ENCODE data around the gene PDLIM1. TPM values are rescaled to one million over a fixed set of nuclear protein-coding genes. Genes with fewer than 3 reads are reported as not detected.
"Not testable (repeated sequence)": the region's sequence is repeated elsewhere in the genome, so short reads cannot be mapped to it uniquely, and the experiment has no call there.

PDLIM1 gene
- total RNA-seq, 2 experiments from 2014 or later, result 0.76 to 0.92 TPM

DNA sequence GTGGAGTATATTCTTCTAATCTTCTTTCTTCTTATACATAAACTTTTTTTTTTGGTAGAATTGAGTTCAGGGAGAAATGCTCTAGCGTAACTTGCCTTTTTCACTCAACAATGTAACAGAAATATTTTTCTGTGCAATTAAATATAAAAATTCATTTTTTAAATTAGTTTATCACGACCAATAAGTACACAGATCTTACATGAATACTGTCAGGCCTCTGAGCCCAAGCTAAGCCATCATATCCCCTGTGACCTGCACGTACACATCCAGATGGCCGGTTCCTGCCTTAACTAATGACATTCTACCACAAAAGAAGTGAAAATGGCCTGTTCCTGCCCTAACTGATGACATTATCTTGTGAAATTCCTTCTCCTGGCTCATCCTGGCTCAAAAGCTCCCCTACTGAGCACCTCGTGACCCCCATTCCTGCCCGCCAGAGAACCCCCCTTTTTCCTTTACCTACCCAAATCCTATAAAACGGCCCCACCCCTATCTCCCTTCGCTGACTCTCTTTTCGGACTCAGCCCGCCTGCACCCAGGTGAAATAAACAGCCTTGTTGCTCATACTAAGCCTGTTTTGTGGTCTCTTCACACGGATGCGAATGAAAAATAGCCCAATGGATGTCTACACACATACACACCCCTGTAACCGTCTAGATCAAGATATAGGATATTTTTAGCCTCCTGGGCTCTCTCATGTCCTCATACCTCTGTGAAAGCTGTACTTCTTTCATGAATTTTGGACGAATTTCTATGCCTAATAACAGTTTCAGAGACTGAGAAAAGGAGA lies 61.7 kb downstream of the PDLIM1 start:
- not testable (repeated sequence) for H3K36me3 Mint-ChIP-seq, H3K27ac Mint-ChIP-seq

DNA sequence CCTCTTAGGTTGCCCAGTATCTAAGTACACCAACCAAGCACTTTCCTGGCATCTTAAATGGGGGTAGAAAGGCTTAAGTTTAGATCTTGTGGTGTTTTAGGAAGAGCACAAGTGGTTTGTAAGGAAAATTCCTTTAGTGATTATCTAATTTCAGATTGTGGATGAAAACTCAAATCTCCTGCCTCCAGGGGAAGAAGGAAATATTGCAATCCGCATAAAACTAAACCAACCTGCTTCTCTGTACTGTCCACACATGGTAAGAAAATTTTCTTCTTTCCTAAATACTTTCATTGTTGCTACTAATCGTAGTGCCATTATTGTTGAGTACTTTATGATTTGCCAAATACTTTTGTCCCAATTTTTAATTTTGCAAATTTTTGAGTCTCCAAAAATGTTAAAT lies 65.7 kb downstream of the PDLIM1 start:
- no peaks in the 10 kb centered on the region for H3K36me3 Mint-ChIP-seq
- POLR2A ChIA-PET, result no interaction called here
- peaks cover 7% of the 10 kb centered on the region for H3K27me3 Mint-ChIP-seq
- H3K4me1 Mint-ChIP-seq (ENCODE audit: low read depth), result no peaks in the 10 kb centered on the region
- CTCF ChIA-PET, result no interaction called here
- DNase-seq, result no peak
- no peak overlapping the region for H3K4me3 Mint-ChIP-seq
- intact Hi-C loops (cut with micrococcal nuclease), result no loop called here
- H3K9me3 Mint-ChIP-seq, result no peaks in the 10 kb centered on the region
- H3K27ac Mint-ChIP-seq, result no peak overlapping the region

More for the DNA sequence above, 61.7 kb downstream of the PDLIM1 start:
- Mint-ChIP-seq H3K4me1 (ENCODE audit: low read depth) (peaks cover 11% of the 10 kb centered on the region), H3K27me3 (peaks cover 22% of the 10 kb centered on the region)
- DNase-seq; POLR2A ChIA-PET; CTCF ChIA-PET; H3K9me3 Mint-ChIP-seq; intact Hi-C loops (cut with micrococcal nuclease); H3K4me3 Mint-ChIP-seq: not testable (repeated sequence)

DNA sequence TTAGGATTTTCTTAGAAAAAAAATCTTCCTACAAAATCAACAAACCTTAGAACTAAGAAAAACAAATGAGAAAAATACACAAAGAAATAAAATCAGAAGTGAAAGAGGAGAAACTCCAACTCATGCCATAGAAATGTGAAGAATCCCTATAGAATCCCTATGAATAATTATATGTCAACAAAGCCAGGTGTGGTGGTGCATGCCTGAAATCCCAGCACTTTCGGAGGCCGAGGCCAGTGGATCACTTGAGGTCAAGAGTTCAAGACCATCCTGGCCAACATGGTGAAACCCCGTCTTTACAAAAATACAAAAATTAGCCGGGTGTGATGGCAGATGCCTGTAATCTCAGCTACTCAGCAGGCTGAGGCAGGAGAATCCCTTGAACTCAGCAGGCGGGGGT lies 69.7 kb downstream of the PDLIM1 start:
- ChIA-PET CTCF (no interaction called here), POLR2A (no interaction called here)
- intact Hi-C loops (cut with micrococcal nuclease), result no loop called here
- no peaks in the 10 kb centered on the region for H3K9me3 Mint-ChIP-seq
- H3K4me3 Mint-ChIP-seq, result no peak overlapping the region
- no peak overlapping the region for H3K27ac Mint-ChIP-seq
- H3K27me3 Mint-ChIP-seq, result no peaks in the 10 kb centered on the region
- H3K4me1 Mint-ChIP-seq (ENCODE audit: low read depth), result no peaks in the 10 kb centered on the region
- DNase-seq, result no peak
- no peaks in the 10 kb centered on the region for H3K36me3 Mint-ChIP-seq

DNA sequence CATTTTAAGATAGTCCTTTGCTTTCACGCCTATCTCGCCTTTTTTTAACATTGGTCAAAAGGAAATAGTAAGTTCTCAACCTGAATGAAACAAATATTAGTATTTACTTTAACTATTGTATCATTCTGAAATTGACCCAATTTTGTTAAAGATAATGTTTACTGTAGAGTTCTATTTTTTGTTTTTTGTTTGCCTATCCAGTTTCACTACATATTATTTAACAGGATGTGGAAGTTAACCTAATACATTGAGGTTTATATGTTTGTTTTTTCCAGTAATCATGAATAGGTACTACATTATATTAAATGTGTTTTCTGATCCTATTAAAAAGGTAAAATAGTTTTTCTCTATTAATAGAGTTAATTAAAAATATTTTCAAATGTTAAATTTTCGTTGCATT lies 70.3 kb downstream of the PDLIM1 start:
- POLR2A ChIA-PET, result no interaction called here
- no peak for DNase-seq
- H3K27me3 Mint-ChIP-seq, result no peaks in the 10 kb centered on the region
- CTCF ChIA-PET, result no interaction called here
- H3K9me3 Mint-ChIP-seq, result no peaks in the 10 kb centered on the region
- H3K4me1 Mint-ChIP-seq (ENCODE audit: low read depth), result no peaks in the 10 kb centered on the region
- H3K36me3 Mint-ChIP-seq, result no peaks in the 10 kb centered on the region
- no peak overlapping the region for H3K27ac Mint-ChIP-seq
- intact Hi-C loops (cut with micrococcal nuclease), result no loop called here
- no peak overlapping the region for H3K4me3 Mint-ChIP-seq

DNA sequence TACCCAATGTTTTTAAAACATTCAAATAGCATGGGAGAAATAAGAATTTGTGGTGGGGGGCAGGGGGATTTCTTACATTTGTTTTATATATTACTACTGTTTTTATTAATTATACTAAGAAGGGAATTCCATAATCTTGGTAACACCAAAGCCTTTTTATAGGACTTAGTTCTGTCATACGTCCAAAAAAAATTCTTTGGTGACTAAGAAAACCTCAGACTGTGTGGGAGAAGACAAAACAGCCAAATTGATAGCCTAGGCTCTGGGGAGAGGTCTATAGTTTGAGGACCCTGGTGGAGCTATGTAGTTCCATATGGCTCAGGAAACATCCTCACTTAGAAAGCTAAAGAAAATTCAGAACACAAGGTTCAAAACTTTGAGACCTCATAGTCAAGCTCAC lies 73.3 kb downstream of the PDLIM1 start:
- no peaks in the 10 kb centered on the region for H3K36me3 Mint-ChIP-seq
- POLR2A ChIA-PET, result no interaction called here
- H3K9me3 Mint-ChIP-seq, result no peaks in the 10 kb centered on the region
- no peak overlapping the region for H3K27ac Mint-ChIP-seq
- CTCF ChIA-PET, result no interaction called here
- DNase-seq, result no peak
- intact Hi-C loops (cut with micrococcal nuclease), result no loop called here
- peaks cover 3% of the 10 kb centered on the region for H3K27me3 Mint-ChIP-seq
- H3K4me3 Mint-ChIP-seq, result no peak overlapping the region
- H3K4me1 Mint-ChIP-seq (ENCODE audit: low read depth), result no peaks in the 10 kb centered on the region

DNA sequence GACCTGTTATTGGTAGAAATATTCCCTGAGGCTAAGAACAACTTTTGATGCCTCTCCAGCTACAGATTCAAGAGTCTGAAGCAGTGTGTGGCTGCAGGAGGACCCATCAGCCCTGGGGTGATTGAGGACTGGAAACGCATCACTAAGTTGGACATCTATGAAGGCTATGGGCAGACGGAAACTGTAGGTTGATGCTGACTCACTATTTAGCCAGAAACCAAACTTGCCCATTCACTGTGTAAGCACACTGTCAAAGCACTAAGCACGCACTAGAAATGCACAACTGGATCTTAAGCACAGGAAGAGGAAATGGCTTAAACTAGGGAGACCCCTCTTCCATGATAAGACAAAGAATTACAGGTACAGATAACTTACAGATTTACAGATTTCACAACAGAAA lies 76.0 kb downstream of the PDLIM1 start:
- CTCF ChIA-PET, result no interaction called here
- Mint-ChIP-seq H3K27ac (no peak overlapping the region), H3K36me3 (no peaks in the 10 kb centered on the region), H3K27me3 (peaks cover 6% of the 10 kb centered on the region), H3K4me3 (no peak overlapping the region), H3K9me3 (no peaks in the 10 kb centered on the region), H3K4me1 (ENCODE audit: low read depth) (no peaks in the 10 kb centered on the region)
- POLR2A ChIA-PET, result no interaction called here
- no peak for DNase-seq
- intact Hi-C loops (cut with micrococcal nuclease), result loop anchor here (2.0 kb wide), 1 partner anchor 28 kb away; no protein-coding TSS in a partner anchor

DNA sequence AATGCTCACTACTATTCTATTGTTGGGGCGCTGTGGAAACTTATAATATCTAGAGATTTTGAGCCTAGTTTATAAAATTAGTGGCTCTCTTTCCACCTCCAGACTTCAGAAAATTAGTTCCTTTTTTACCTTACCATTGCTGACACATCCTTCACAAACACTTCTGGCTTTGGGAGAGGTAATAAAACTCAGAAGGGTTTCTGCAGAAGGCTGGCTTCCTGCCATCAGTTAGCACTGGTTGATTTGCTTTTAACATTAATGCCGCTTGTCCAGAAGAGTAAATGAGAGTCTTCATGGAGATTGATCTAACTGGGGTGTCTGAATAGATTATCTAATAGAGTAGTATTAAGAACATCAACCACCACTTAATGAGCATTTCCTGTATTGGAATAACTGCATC lies 76.4 kb downstream of the PDLIM1 start:
- H3K36me3 Mint-ChIP-seq, result no peaks in the 10 kb centered on the region
- H3K27ac Mint-ChIP-seq, result no peak overlapping the region
- H3K4me1 Mint-ChIP-seq (ENCODE audit: low read depth), result no peaks in the 10 kb centered on the region
- ChIA-PET POLR2A (no interaction called here), CTCF (no interaction called here)
- intact Hi-C loops (cut with micrococcal nuclease), result loop anchor here (2.0 kb wide), 1 partner anchor 28 kb away; no protein-coding TSS in a partner anchor
- H3K27me3 Mint-ChIP-seq, result peaks cover 6% of the 10 kb centered on the region
- no peak for DNase-seq
- H3K4me3 Mint-ChIP-seq, result no peak overlapping the region
- H3K9me3 Mint-ChIP-seq, result no peaks in the 10 kb centered on the region

DNA sequence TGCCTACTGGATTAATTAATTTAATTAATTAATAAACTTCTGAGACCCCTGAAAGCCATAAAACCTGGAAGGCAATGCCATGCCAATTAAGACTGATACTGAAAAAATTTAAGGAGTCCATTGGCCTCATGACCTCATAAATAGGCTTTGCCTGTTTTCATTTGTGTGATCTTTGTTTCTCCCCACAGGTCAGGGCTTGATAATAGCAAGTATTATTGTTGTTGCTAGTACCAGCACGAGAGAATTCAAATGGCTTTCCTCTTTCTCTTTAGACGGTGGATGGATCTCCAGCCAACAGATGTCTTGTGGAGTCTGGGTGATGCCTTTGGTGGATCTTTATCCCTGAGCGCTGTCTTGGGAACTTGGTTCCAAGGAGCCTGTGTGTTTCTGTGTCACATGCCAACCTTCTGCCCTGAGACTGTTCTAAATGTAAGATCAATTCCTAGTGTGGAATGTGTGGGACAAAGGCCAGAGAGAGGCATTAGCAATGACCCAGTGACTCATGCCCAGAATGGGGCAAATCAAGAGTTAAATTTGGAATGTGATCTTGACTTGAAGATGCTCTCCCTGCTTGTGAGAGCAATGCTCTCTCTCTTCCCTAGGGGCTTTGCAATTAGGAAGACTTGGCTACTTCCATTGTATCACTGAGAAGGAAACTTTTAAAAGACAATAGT lies 79.1 kb downstream of the PDLIM1 start:
- CTCF ChIA-PET, result interaction anchor here (0.7 to 2.8 kb wide), 3 partner anchors 32 to 163 kb away, joined by 3 to 15 read pairs (median 3); no protein-coding TSS in a partner anchor
- Mint-ChIP-seq H3K4me1 (ENCODE audit: low read depth) (no peaks in the 10 kb centered on the region), H3K9me3 (no peaks in the 10 kb centered on the region), H3K27ac (no peak overlapping the region), H3K27me3 (peaks cover 8% of the 10 kb centered on the region), H3K4me3 (no peak overlapping the region), H3K36me3 (no peaks in the 10 kb centered on the region)
- no peak for DNase-seq
- POLR2A ChIA-PET, result interaction anchor here (0.5 kb wide), 1 partner anchor 9 kb away, joined by 3 read pairs; no protein-coding TSS in a partner anchor
- intact Hi-C loops (cut with micrococcal nuclease), result no loop called here

DNA sequence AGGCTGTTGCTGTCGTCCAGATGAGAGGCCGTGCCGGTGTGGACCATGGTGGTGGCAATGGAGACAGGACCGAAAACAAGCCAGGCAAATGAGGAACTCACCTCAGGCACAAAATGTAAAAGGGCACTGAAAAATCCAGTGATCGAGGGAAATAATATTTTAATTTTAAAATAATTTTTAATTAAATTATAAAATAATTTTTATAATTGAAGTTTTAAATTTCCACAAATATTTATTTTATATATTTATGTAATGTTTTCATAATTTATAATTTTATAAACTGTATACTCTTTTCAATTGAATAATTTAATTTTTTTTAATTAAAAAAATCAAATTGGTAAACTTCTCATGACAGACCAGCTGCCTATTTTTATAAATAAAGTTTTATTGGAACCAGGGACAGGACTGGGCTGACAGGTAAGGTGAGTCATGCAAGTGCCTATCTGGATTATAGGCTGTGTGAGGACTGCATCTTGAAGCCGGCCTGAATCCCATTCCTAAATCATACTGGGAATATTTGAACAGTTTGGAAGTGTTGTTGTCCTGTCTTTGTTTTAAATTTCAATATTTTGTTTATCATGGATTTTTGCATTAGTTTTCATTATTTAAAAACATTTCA lies 81.2 kb downstream of the PDLIM1 start:
- Mint-ChIP-seq H3K27me3 (peaks cover 8% of the 10 kb centered on the region), H3K36me3 (no peaks in the 10 kb centered on the region), H3K9me3 (no peaks in the 10 kb centered on the region), H3K4me3 (no peak overlapping the region), H3K27ac (no peak overlapping the region), H3K4me1 (ENCODE audit: low read depth) (no peaks in the 10 kb centered on the region)
- ChIA-PET POLR2A (no interaction called here), CTCF (interaction anchor here (0.6 to 2.8 kb wide), 2 partner anchors 34 to 1528 kb away, joined by 3 to 15 read pairs; no protein-coding TSS in a partner anchor)
- intact Hi-C loops (cut with micrococcal nuclease), result loop anchor here (1.0 kb wide), 1 partner anchor 154 kb away; no protein-coding TSS in a partner anchor
- DNase-seq, result no peak

DNA sequence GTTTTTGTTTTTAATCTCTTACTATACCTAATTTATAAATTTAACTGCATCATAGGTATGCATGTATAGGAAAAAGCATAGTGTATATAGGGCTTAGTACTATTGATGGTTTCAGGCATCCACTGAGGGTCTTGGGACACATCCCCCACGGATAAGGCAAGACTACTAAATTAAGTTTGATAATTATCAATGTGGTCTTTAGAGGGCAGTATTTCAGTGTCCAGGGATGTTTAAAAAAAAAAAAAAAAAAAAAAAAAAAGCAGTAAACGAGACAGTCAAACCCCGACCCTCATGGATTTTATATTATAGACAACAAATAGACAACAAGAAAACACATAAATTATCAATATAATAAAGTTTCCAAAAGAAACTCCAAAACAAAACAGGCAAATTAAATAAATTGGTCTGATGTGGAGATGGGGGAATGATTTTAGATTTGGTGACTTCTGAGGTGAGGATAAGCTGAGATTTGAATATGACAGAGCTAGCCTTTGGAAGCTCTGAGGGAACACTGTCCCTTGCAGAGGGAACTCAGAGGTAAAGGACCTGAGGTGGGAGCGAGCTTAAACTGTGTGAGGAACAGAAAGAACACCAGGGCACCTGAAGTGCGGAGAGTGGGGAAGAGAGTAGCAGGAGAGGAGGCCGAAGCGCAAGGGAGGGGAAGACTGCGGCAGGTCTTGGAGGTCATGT lies 82.0 kb downstream of the PDLIM1 start:
- no peak overlapping the region for H3K4me3 Mint-ChIP-seq
- no peaks in the 10 kb centered on the region for H3K4me1 Mint-ChIP-seq (ENCODE audit: low read depth)
- no peak for DNase-seq
- H3K27ac Mint-ChIP-seq, result no peak overlapping the region
- peaks cover 8% of the 10 kb centered on the region for H3K27me3 Mint-ChIP-seq
- H3K36me3 Mint-ChIP-seq, result no peaks in the 10 kb centered on the region
- ChIA-PET CTCF (interaction anchor here (2.8 kb wide), 1 partner anchor 35 kb away, joined by 15 read pairs; no protein-coding TSS in a partner anchor), POLR2A (no interaction called here)
- intact Hi-C loops (cut with micrococcal nuclease), result loop anchor here (1.0 kb wide), 1 partner anchor 154 kb away; no protein-coding TSS in a partner anchor
- H3K9me3 Mint-ChIP-seq, result no peaks in the 10 kb centered on the region

DNA sequence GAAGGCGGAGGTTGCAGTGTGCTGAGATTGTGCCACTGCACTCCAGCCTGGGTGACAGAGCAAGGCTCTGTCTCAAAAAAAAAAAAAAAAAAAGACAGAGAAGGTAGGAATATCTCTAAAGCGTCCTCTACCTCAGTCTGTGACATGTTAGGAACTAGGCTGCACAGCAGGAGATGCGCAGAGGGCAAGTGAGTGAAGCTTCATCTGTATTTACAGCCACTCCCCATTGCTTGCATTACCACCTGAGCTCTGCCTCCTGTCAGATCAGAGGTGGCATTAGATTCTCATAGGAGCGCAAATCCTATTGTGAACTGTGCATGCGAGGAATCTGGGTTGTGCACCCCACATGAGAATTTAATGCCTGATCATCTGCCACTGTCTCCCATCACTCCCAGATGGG lies 87.9 kb downstream of the PDLIM1 start:
- CTCF ChIA-PET; H3K4me1 Mint-ChIP-seq (ENCODE audit: low read depth); H3K27ac Mint-ChIP-seq; H3K36me3 Mint-ChIP-seq; intact Hi-C loops (cut with micrococcal nuclease); DNase-seq; H3K27me3 Mint-ChIP-seq; H3K4me3 Mint-ChIP-seq; H3K9me3 Mint-ChIP-seq: not testable (repeated sequence)
- POLR2A ChIA-PET, result interaction anchor here (0.6 kb wide), 1 partner anchor 9 kb away, joined by 3 read pairs; no protein-coding TSS in a partner anchor

DNA sequence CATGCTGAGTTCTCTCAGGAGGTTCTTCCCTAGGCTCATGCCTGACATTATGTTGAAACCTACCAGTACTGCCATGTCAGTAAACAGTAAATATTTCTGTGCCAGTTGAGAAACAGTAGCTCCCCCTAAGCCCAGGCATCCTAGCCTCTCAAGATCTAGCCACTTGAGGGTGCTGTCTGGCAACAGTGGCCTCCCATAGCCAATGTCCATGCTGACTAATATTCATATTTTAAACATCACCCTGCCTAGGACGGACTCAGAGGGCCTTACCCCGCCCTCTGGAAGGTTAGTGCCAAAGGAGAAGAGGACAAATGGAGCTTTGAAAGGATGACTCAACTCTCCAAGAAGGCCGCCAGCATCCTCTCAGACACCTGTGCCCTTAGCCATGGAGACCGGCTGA lies 89.1 kb downstream of the PDLIM1 start:
- DNase-seq, result no peak
- H3K36me3 Mint-ChIP-seq, result no peaks in the 10 kb centered on the region
- intact Hi-C loops (cut with micrococcal nuclease), result no loop called here
- H3K4me3 Mint-ChIP-seq, result no peak overlapping the region
- H3K4me1 Mint-ChIP-seq (ENCODE audit: low read depth), result no peaks in the 10 kb centered on the region
- CTCF ChIA-PET, result interaction anchor here (1.7 kb wide), 1 partner anchor 41 kb away, joined by 6 read pairs; no protein-coding TSS in a partner anchor
- H3K9me3 Mint-ChIP-seq, result no peaks in the 10 kb centered on the region
- H3K27me3 Mint-ChIP-seq, result no peaks in the 10 kb centered on the region
- POLR2A ChIA-PET, result no interaction called here
- H3K27ac Mint-ChIP-seq, result no peak overlapping the region
